ENCODE measurements around the gene SOX18. TPM values are rescaled to one million over a fixed set of nuclear protein-coding genes. Genes with fewer than 3 reads are reported as not detected.

SOX18 gene
- not detected for total RNA-seq (2013)
- polyA plus RNA-seq (not detected), polyA minus RNA-seq (0.24 TPM in 1 of 2 replicates, not detected in the other), total RNA-seq (0 to 0.15 (median 0) reads per million in 11 experiments)

DNA sequence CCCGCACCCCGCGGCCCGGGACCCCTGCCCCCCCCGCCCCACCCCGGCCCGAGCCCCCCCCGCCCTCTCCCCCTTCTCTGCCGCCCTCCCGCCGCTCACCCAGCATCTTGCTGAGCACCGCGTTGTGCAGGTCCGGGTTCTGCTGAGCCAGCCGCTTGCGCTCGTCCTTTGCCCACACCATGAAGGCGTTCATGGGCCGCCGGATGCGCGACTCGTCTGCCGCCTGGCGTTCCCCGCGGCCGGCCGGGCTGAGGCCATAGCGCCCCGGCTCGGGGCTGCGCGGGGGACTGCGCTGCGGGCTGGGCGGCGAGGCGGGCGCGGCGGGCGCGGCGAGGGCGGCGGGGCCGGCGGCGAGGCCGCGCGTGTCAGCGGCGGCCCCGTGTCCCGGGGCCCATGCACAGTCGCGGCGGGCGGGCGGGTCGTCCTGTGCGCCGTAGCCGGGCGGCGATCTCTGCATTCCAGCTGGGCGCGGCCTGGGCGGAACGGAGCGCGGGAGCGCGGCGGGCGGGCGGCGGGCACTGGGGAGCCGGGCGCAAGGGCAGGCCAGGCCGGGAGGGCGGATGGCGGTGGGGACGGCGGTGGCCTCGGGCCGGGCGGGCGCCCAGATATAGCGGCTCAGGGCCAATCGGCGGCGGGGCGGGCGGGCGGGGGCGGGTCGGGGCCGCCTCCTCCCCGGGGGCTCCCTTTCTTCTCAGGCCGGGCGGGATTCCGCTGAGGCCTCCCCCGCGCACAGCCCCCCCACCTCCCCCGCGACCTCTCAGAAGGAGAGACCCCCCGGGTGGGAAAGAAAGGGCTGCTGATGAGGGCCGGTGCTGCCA, at the start of gene SOX18:
TSS of gene SOX18 (minus strand) at position 580 of the 818 bp plus-strand sequence. CDS start at position 457, 123 bp downstream.
- Mint-ChIP-seq H3K36me3 (peaks cover 0 to 3% of the 10 kb centered on the region in 2 donors), H3K4me3 (peak within 1 kb of the TSS in 1 of 2 donors; percentile 65), H3K27ac (no peak within 1 kb of the TSS), H3K9me3 (peaks cover 0 to 12% (median 1%) of the 10 kb centered on the region in 7 donors), H3K4me1 (peaks cover 9% of the 10 kb centered on the region), H3K27me3 (ENCODE audit: low read depth in 3 of 3) (peaks cover 62 to 86% (median 69%) of the 10 kb centered on the region in 3 donors)
- no peak within 1 kb of the TSS for H3K27ac ChIP-seq (ENCODE audit: low read depth in 1 of 2, low read length in 2 of 2)
- H3K79me2 ChIP-seq (ENCODE audit: insufficient read depth, low read length) = no peaks in the 10 kb centered on the region
- H3K36me3 ChIP-seq (replicated peaks in 1 of 2; ENCODE audit: control insufficient read depth in 1 of 2, insufficient read depth in 2 of 2, low read length in 2 of 2) = no peaks in the 10 kb centered on the region
- WGBS (ENCODE audit: insufficient coverage) = under 1% methylated on average over 75 of the region's 111 CpGs
- no peak for DNase-seq
- H3K4me2 ChIP-seq (replicated peaks; ENCODE audit: extremely low read depth, low read length, poor library complexity, severe bottlenecking) = peak within 1 kb of the TSS; percentile 7
- peaks cover 6 to 12% of the 10 kb centered on the region in 2 donors for H3K4me1 ChIP-seq (ENCODE audit: control insufficient read depth in 1 of 2, insufficient read depth in 2 of 2, low read length in 2 of 2)
- H3K9me3 ChIP-seq (replicated peaks in 1 of 2; ENCODE audit: control insufficient read depth in 1 of 2, insufficient read depth in 1 of 2, low read length in 2 of 2) = peaks cover 0 to 14% of the 10 kb centered on the region in 2 donors
- H3K4me3 ChIP-seq (replicated peaks in 1 of 3; ENCODE audit: low read depth in 2 of 3, low read length in 3 of 3) = no peak within 1 kb of the TSS
- H2AFZ ChIP-seq (ENCODE audit: insufficient read depth, low read depth, low read length, poor library complexity, severe bottlenecking) = no peak within 1 kb of the TSS
- no peaks in the 10 kb centered on the region for H4K20me1 ChIP-seq (ENCODE audit: insufficient read depth, low read length)
- TF ChIP-seq, protein P1, sequence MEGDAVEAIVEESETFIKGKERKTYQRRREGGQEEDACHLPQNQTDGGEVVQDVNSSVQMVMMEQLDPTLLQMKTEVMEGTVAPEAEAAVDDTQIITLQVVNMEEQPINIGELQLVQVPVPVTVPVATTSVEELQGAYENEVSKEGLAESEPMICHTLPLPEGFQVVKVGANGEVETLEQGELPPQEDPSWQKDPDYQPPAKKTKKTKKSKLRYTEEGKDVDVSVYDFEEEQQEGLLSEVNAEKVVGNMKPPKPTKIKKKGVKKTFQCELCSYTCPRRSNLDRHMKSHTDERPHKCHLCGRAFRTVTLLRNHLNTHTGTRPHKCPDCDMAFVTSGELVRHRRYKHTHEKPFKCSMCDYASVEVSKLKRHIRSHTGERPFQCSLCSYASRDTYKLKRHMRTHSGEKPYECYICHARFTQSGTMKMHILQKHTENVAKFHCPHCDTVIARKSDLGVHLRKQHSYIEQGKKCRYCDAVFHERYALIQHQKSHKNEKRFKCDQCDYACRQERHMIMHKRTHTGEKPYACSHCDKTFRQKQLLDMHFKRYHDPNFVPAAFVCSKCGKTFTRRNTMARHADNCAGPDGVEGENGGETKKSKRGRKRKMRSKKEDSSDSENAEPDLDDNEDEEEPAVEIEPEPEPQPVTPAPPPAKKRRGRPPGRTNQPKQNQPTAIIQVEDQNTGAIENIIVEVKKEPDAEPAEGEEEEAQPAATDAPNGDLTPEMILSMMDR (IDR thresholded peaks at IDR 0.05) = no peak
- intact Hi-C loops (cut with micrococcal nuclease) = no loop called here
- peaks cover 17 to 64% of the 10 kb centered on the region in 2 donors for H3K27me3 ChIP-seq (ENCODE audit: control insufficient read depth in 2 of 2, insufficient read depth in 2 of 2, low read length in 2 of 2)
- H3K9ac ChIP-seq (ENCODE audit: insufficient read depth, low read length, poor library complexity, severe bottlenecking) = no peak within 1 kb of the TSS

GRCh38 chr20:64098471-64099013, 49.1 kb upstream of the SOX18 start:
- DNase-seq = no peak
- Histone ChIP-seq H3K27ac (ENCODE audit: low read depth in 1 of 2, low read length in 2 of 2) (no peak overlapping the region), H3K36me3 (replicated peaks in 1 of 2; ENCODE audit: control insufficient read depth in 1 of 2, insufficient read depth in 2 of 2, low read length in 2 of 2) (peaks cover 41 to 51% of the 10 kb centered on the region in 2 donors), H4K20me1 (ENCODE audit: insufficient read depth, low read length) (peaks cover 20% of the 10 kb centered on the region), H3K27me3 (ENCODE audit: control insufficient read depth in 2 of 2, insufficient read depth in 2 of 2, low read length in 2 of 2) (peaks cover 6 to 31% of the 10 kb centered on the region in 2 donors), H2AFZ (ENCODE audit: insufficient read depth, low read depth, low read length, poor library complexity, severe bottlenecking) (no peak overlapping the region), H3K9ac (ENCODE audit: insufficient read depth, low read length, poor library complexity, severe bottlenecking) (no peak overlapping the region), H3K9me3 (replicated peaks in 1 of 2; ENCODE audit: control insufficient read depth in 1 of 2, insufficient read depth in 1 of 2, low read length in 2 of 2) (no peaks in the 10 kb centered on the region), H3K4me2 (replicated peaks; ENCODE audit: extremely low read depth, low read length, poor library complexity, severe bottlenecking) (no peak overlapping the region), H3K4me3 (replicated peaks in 1 of 3; ENCODE audit: low read depth in 2 of 3, low read length in 3 of 3) (no peak overlapping the region), H3K79me2 (ENCODE audit: insufficient read depth, low read length) (no peaks in the 10 kb centered on the region), H3K4me1 (ENCODE audit: control insufficient read depth in 1 of 2, insufficient read depth in 2 of 2, low read length in 2 of 2) (peaks cover 4 to 7% of the 10 kb centered on the region in 2 donors)
- peaks cover 6% of the 10 kb centered on the region for H3K4me1 Mint-ChIP-seq
- WGBS (ENCODE audit: insufficient coverage) = 97% methylated on average over 28 of the region's 28 CpGs
- intact Hi-C loops (cut with micrococcal nuclease) = no loop called here
- TF ChIP-seq, protein P1 (IDR thresholded peaks at IDR 0.05) = no peak
- no peak overlapping the region for H3K27ac Mint-ChIP-seq
- H3K9me3 Mint-ChIP-seq = peaks cover 2 to 12% (median 5%) of the 10 kb centered on the region in 7 donors
- no peak overlapping the region for H3K4me3 Mint-ChIP-seq
- peaks cover 45 to 53% of the 10 kb centered on the region in 2 donors for H3K36me3 Mint-ChIP-seq
- peaks cover 25 to 30% (median 27%) of the 10 kb centered on the region in 3 donors for H3K27me3 Mint-ChIP-seq (ENCODE audit: low read depth in 3 of 3)

Measured in CD14-positive monocyte (primary cell).